H1 (cell line): ENCODE measurements around the gene NUDT3. TPM values are rescaled to one million over a fixed set of nuclear protein-coding genes. Genes with fewer than 3 reads are reported as not detected.

ENCODE experiments used
- CTCF ChIA-PET: fragments of 300-600 bp; sonication (Branson Sonifier 250); formaldehyde crosslinking; loops from one replicate; lab custom pipeline; 2021; ENCODE audit not compliant: partially characterized antibody; lab: Charles Lee
- POLR2A ChIA-PET: fragments of 300-600 bp; sonication (Branson Sonifier 250); formaldehyde crosslinking; loops from one replicate; lab custom pipeline; 2021; ENCODE audit warnings: inconsistent platforms; ENCODE audit not compliant: partially characterized antibody; lab: Charles Lee
- DNase-seq, 2 experiments: peaks; one replicate each; pipeline versions ENCODE4 v3.0.0 to v3.0.0-alpha.2; 2010 to 2022; ENCODE audit warnings: low spot score in 2 of 2, low read depth in 1 of 2, mixed read lengths in 1 of 2
- FAIRE-seq: peaks from 2 replicates; lab custom pipeline; 2011; peaks lifted over from hg19 to GRCh38; lab: Jason Lieb, UNC
- H2AFZ ChIP-seq: 2 replicates; pipeline ENCODE4 v1.8.1; 2012; ENCODE audit warnings: low read length, inconsistent platforms
- H2AK5ac ChIP-seq: 2 replicates; pipeline ENCODE4 v1.6.1; 2013; ENCODE audit warnings: low read depth, low read length
- H2BK120ac ChIP-seq: replicated peaks from 2 replicates; pipeline ENCODE3; 2013; ENCODE audit warnings: low read depth, low read length, inconsistent platforms
- H2BK12ac ChIP-seq: 2 replicates; pipeline ENCODE4 v1.6.1; 2013; ENCODE audit warnings: low read depth, low read length
- H2BK15ac ChIP-seq: 2 replicates; pipeline ENCODE4 v1.6.1; 2013; ENCODE audit warnings: low read length
- H2BK20ac ChIP-seq: 2 replicates; pipeline ENCODE4 v1.6.1; 2013; ENCODE audit warnings: low read length
- H2BK5ac ChIP-seq: 2 replicates; pipeline ENCODE4 v1.6.1; 2013; ENCODE audit warnings: low read depth, low read length
- H3K14ac ChIP-seq: 2 replicates; pipeline ENCODE4 v1.6.1; 2013; ENCODE audit warnings: inconsistent platforms; ENCODE audit not compliant: insufficient read length
- H3K18ac ChIP-seq: 2 replicates; pipeline ENCODE4 v1.6.1; 2013; ENCODE audit warnings: low read length; ENCODE audit errors: extremely low read depth
- H3K23ac ChIP-seq: 2 replicates; pipeline ENCODE4 v1.6.1; 2013; ENCODE audit warnings: inconsistent platforms; ENCODE audit not compliant: insufficient read length
- H3K23me2 ChIP-seq: 2 replicates; pipeline ENCODE4 v1.6.1; 2013; ENCODE audit warnings: low read depth, low read length
- H3K27ac ChIP-seq: 2 replicates; pipeline ENCODE4 v1.6.1; 2011; ENCODE audit warnings: low read depth, low read length, inconsistent platforms
- H3K27me3 ChIP-seq, 4 experiments: replicated peaks in 1 of 4; 1 replicate in 1 of 4; 2 replicates in 3 of 4; pipeline versions ENCODE4 v1.6.1 to v1.8.1; 2011 to 2013; ENCODE audit warnings: low read length in 3 of 4, mild to moderate bottlenecking in 3 of 4, inconsistent platforms in 2 of 4, mixed read lengths in 2 of 4, moderate library complexity in 1 of 4; ENCODE audit not compliant: control insufficient read depth in 3 of 4, insufficient read depth in 3 of 4; ENCODE audit errors: extremely low read depth in 1 of 4
- H3K36me3 ChIP-seq, 4 experiments: 2 replicates each; pipeline versions ENCODE4 v1.6.1 to v1.8.1; 2011 to 2013; ENCODE audit warnings: mild to moderate bottlenecking in 4 of 4, low read length in 3 of 4, moderate library complexity in 2 of 4, control low read depth in 1 of 4, inconsistent platforms in 1 of 4; ENCODE audit not compliant: insufficient read depth in 4 of 4, control insufficient read depth in 2 of 4
- H3K4ac ChIP-seq: replicated peaks from 2 replicates; pipeline ENCODE3; 2013; ENCODE audit warnings: low read length, low read depth, mixed read lengths, inconsistent platforms; ENCODE audit not compliant: insufficient read length
- H3K4me1 ChIP-seq, 4 experiments: replicated peaks in 1 of 4; 1 replicate in 1 of 4; 2 replicates in 3 of 4; pipeline versions ENCODE4 v1.6.1 to v1.8.1; 2011 to 2013; ENCODE audit warnings: low read length in 3 of 4, inconsistent platforms in 2 of 4, mixed read lengths in 1 of 4; ENCODE audit not compliant: insufficient read depth in 4 of 4, control insufficient read depth in 3 of 4
- H3K4me2 ChIP-seq, 2 experiments: 2 replicates each; pipeline versions ENCODE4 v1.6.1 to v1.8.1; 2011 to 2013; ENCODE audit warnings: low read depth in 2 of 2, low read length in 2 of 2, control low read depth in 1 of 2, inconsistent platforms in 1 of 2, mild to moderate bottlenecking in 1 of 2; ENCODE audit not compliant: insufficient read depth in 1 of 2
- H3K4me3 ChIP-seq, 4 experiments: fragments of 200-600, 300-600 bp in 1 of 4; sonication (generic), shearing (Covaris generic), sonication (Bioruptor Twin) in 1 of 4; 2 replicates each; pipeline versions ENCODE4 v1.5.1 to v1.8.1; 2011 to 2016; ENCODE audit warnings: low read length in 4 of 4, low read depth in 3 of 4, control low read depth in 2 of 4, inconsistent platforms in 2 of 4, mild to moderate bottlenecking in 2 of 4, mixed read lengths in 1 of 4, moderate library complexity in 1 of 4; ENCODE audit not compliant: insufficient read depth in 2 of 4; ENCODE audit errors: extremely low read depth in 1 of 4
- H3K56ac ChIP-seq: replicated peaks from 2 replicates; pipeline ENCODE3; 2013; ENCODE audit warnings: low read depth, mild to moderate bottlenecking, mixed read lengths, low read length, inconsistent platforms; ENCODE audit not compliant: insufficient read length
- H3K79me1 ChIP-seq: 2 replicates; pipeline ENCODE4 v1.6.1; 2013; ENCODE audit warnings: low read depth, low read length, control low read depth
- H3K79me2 ChIP-seq, 2 experiments: 2 replicates each; pipeline versions ENCODE4 v1.6.1 to v1.8.1; 2012 to 2013; ENCODE audit warnings: low read length in 2 of 2, mild to moderate bottlenecking in 2 of 2, inconsistent platforms in 1 of 2; ENCODE audit not compliant: insufficient read depth in 2 of 2, control insufficient read depth in 1 of 2
- H3K9ac ChIP-seq, 4 experiments: replicated peaks in 1 of 4; 1 replicate in 1 of 4; 2 replicates in 3 of 4; pipeline versions ENCODE4 v1.6.1 to v1.8.1; 2011 to 2013; ENCODE audit warnings: low read depth in 3 of 4, low read length in 3 of 4, control low read depth in 2 of 4, mild to moderate bottlenecking in 2 of 4, moderate library complexity in 2 of 4, inconsistent platforms in 1 of 4; ENCODE audit errors: extremely low read depth in 1 of 4
- H3K9me3 ChIP-seq, 2 experiments: 2 replicates each; pipeline versions ENCODE4 v1.6.1 to v1.8.1; 2012 to 2013; ENCODE audit warnings: mild to moderate bottlenecking in 2 of 2, moderate library complexity in 2 of 2, control low read depth in 1 of 2, inconsistent platforms in 1 of 2, low read depth in 1 of 2, low read length in 1 of 2, mixed read lengths in 1 of 2; ENCODE audit not compliant: insufficient read depth in 2 of 2
- H4K20me1 ChIP-seq, 2 experiments: replicated peaks in 1 of 2; 2 replicates each; pipeline versions ENCODE3 to v1.8.1; 2011 to 2013; ENCODE audit warnings: inconsistent platforms in 2 of 2, low read length in 2 of 2, mild to moderate bottlenecking in 1 of 2; ENCODE audit not compliant: insufficient read depth in 2 of 2, control insufficient read depth in 1 of 2
- H4K5ac ChIP-seq: 2 replicates; pipeline ENCODE4 v1.6.1; 2013; ENCODE audit warnings: low read length, low read depth, mixed read lengths, inconsistent platforms; ENCODE audit not compliant: insufficient read length
- H4K8ac ChIP-seq: 2 replicates; pipeline ENCODE4 v1.8.0; 2013; ENCODE audit warnings: mild to moderate bottlenecking, moderate library complexity, low read length, inconsistent platforms; ENCODE audit not compliant: insufficient read depth; ENCODE audit errors: extremely low read depth
- H4K91ac ChIP-seq: replicated peaks from 2 replicates; pipeline ENCODE3; 2013; ENCODE audit warnings: low read length, mixed read lengths, inconsistent platforms; ENCODE audit not compliant: insufficient read length
- SRF ChIP-seq: IDR thresholded peaks from 2 replicates; pipeline ENCODE4 v1.6.1; 2011; ENCODE audit warnings: mild to moderate bottlenecking, low read depth, low read length, moderate library complexity
- WGBS, 2 experiments: shearing (Covaris generic) in 1 of 2; methylation state at CpG; one replicate each; pipeline versions ENCODE4 v1.1.6 to v1.1.7; 2013 to 2015; ENCODE audit warnings: low lambda C conversion rate in 2 of 2, mixed read lengths in 2 of 2, inconsistent platforms in 1 of 2, low coverage in 1 of 2, missing lambda C conversion rate in 1 of 2; ENCODE audit not compliant: insufficient replicate concordance in 2 of 2, insufficient coverage in 1 of 2, insufficient read length in 1 of 2; ENCODE audit errors: extremely low coverage in 1 of 2, missing lambda C conversion rate in 1 of 2; 5-methylcytosine and 5-hydroxymethylcytosine counted together
- polyA plus RNA-seq, 7 experiments: library from polyadenylated mRNA; depleted of rRNA in 3 of 7; stranded (reverse) in 5 of 7; unstranded in 2 of 7; fragments of >200 nt in 5 of 7; fragments of 200-250 nt in 2 of 7; gene quantifications; 1 replicate in 5 of 7; 2 replicates in 1 of 7; 4 replicates in 1 of 7; pipeline versions ENCODE4 v1.2.1 to v1.2.3, GENCODE V29; 2011 to 2013; ENCODE audit warnings: missing spikeins in 2 of 7, mixed read lengths in 2 of 7
- total RNA-seq: library from RNA; stranded (reverse); fragmentation: NEBNext Ultra II Directional; extraction: Animal tissue kit (Norgen Biotek cat#: 25700); gene quantifications from 2 replicates; pipeline ENCODE4 v1.2.1, GENCODE V29; 2021

NUDT3 gene
- total and polyA plus RNA-seq, 2 of the 8 experiments (the other 6 are each of a cell fraction or from before 2014, with no cell fraction given): 14.1 to 36.9 TPM

GRCh38 chr6:34305982-34306708 lies 86.3 kb downstream of the NUDT3 start:
- Histone ChIP-seq H3K4me2 (no peak overlapping the region), H3K27ac (no peak overlapping the region), H4K20me1 (no peaks in the 10 kb centered on the region), H3K79me2 (peaks cover 0 to 21% of the 10 kb centered on the region in 2 experiments; a peak in 1 of 4 replicates), H3K23me2 (no peaks in the 10 kb centered on the region), H2BK5ac (no peak overlapping the region), H3K4me3 (no peak overlapping the region), H3K4ac (no peak overlapping the region), H2BK12ac (no peak overlapping the region), H3K79me1 (peaks cover 2% of the 10 kb centered on the region; the same call in 1 of the 2 replicates), H4K91ac (no peak overlapping the region), H3K56ac (no peak overlapping the region), H3K14ac (no peak overlapping the region), H3K18ac (no peak overlapping the region), H3K27me3 (no peaks in the 10 kb centered on the region), H2AK5ac (no peak overlapping the region), H3K36me3 (no peaks in the 10 kb centered on the region), H3K23ac (no peak overlapping the region), H3K9me3 (no peaks in the 10 kb centered on the region), H2AFZ (no peak overlapping the region), H3K4me1 (no peaks in the 10 kb centered on the region), H4K5ac (no peak overlapping the region), H4K8ac (no peak overlapping the region), H2BK20ac (no peak overlapping the region), H2BK120ac (no peak overlapping the region), H3K9ac (no peak overlapping the region), H2BK15ac (no peak overlapping the region)
- WGBS, 2 experiments: 97% methylated on average over 6 of the region's 6 CpGs; no CpG with 5 or more reads in 1 of the 2 experiments
- ChIA-PET POLR2A (interaction anchor here (0.6 to 1.8 kb wide), 3 partner anchors 12 to 118 kb away, joined by 3 to 6 read pairs (median 4); no protein-coding TSS in a partner anchor), CTCF (interaction anchor here (1.3 to 1.7 kb wide), 3 partner anchors 15 to 56 kb away, joined by 4 to 7 read pairs (median 6); no protein-coding TSS in a partner anchor)
- FAIRE-seq: no peak
- DNase-seq: no peak
- TF ChIP-seq SRF: no peak
